OCI-LY3 (cell line): ENCODE data around the gene KIAA0513.

ENCODE experiments used
- H2AFZ ChIP-seq: fragments of 200-600, 300-600 bp; shearing (Covaris generic); 2 replicates; pipeline ENCODE4 v1.6.0; 2014; ENCODE audit warnings: antibody characterized with exemption, low read depth, low read length
- H3K27ac ChIP-seq: fragments of 200-600, 300-600 bp; sonication (generic); 2 replicates; pipeline ENCODE4 v1.5.1; 2014; ENCODE audit warnings: mild to moderate bottlenecking, low read length, moderate library complexity, mixed read lengths
- H3K27me3 ChIP-seq: fragments of 200-600, 300-600 bp; sonication (generic); 2 replicates; pipeline ENCODE4 v1.6.1; 2014; ENCODE audit warnings: low read depth, low read length, mixed read lengths
- H3K36me3 ChIP-seq: fragments of 200-600, 300-600 bp; sonication (generic); replicated peaks from 2 replicates; pipeline ENCODE3; 2014; ENCODE audit warnings: low read depth, low read length, mixed read lengths
- H3K4me1 ChIP-seq: fragments of 300-600, 200-600 bp; sonication (generic); 2 replicates; pipeline ENCODE4 v1.6.1; 2014; ENCODE audit warnings: low read length, mixed read lengths
- H3K4me2 ChIP-seq: fragments of 200-600, 300-600 bp; sonication (generic); 2 replicates; pipeline ENCODE4 v1.6.1; 2014; ENCODE audit warnings: low read length, mixed read lengths
- H3K4me3 ChIP-seq: fragments of 300-600, 200-600 bp; sonication (generic); 2 replicates; pipeline ENCODE4 v1.5.1; 2014; ENCODE audit warnings: antibody characterized with exemption, mild to moderate bottlenecking, low read length, moderate library complexity
- H3K79me2 ChIP-seq: fragments of 300-600, 200-600 bp; shearing (Covaris generic); 2 replicates; pipeline ENCODE4 v1.6.1; 2014; ENCODE audit warnings: mild to moderate bottlenecking, low read length, mixed read lengths
- H3K9ac ChIP-seq: fragments of 300-600, 200-600 bp; shearing (Covaris generic); 2 replicates; pipeline ENCODE4 v1.6.0; 2014; ENCODE audit warnings: mild to moderate bottlenecking, low read length, moderate library complexity
- H3K9me3 ChIP-seq: fragments of 200-600, 300-600 bp; shearing (Covaris generic); 2 replicates; pipeline ENCODE4 v1.6.1; 2014; ENCODE audit warnings: low read length, mixed read lengths; ENCODE audit not compliant: insufficient read depth
- H4K20me1 ChIP-seq: fragments of 200-600, 300-600 bp; sonication (generic); 2 replicates; pipeline ENCODE4 v1.6.1; 2016; ENCODE audit warnings: low read length, mixed read lengths; ENCODE audit not compliant: insufficient read depth
- EZH2phosphoT487 ChIP-seq: fragments of 200-600 bp; shearing (Covaris generic); IDR thresholded peaks from 2 replicates; pipeline ENCODE4 v1.6.1; 2018; ENCODE audit warnings: antibody characterized with exemption, mixed run types, low read depth
- TF ChIP-seq, protein P1 (sequence below): fragments of 200-600, 300-600 bp; sonication (generic); IDR thresholded peaks from 2 replicates; pipeline ENCODE4 v1.5.1; 2014; ENCODE audit warnings: antibody characterized with exemption, low read length, low read depth

KIAA0513 gene

DNA sequence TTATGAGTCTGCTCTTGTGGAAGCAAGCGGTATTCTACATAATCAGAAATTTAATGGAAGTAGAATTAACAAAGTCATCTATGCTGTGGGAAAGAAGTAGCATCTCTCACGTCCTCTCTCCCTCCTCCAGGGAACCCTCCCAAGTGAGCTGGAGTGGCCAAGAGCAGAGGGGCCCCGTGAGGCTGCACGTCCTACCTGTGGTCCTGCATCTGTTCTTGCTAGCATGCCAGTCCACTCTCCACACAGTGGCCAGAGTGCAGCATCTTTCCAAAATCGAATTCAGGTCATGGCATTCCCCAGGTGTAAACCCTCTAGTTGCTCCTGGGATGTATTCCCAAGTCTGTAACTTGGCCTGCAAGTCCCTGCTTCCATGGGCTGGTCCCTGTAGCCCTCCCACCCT lies 10.1 kb downstream of the KIAA0513 start:
- Histone ChIP-seq H3K4me3 (no peak overlapping the region), H2AFZ (no peak overlapping the region), H3K4me2 (no peak overlapping the region), H3K79me2 (no peaks in the 10 kb centered on the region), H3K27me3 (peaks cover 22% of the 10 kb centered on the region), H3K9me3 (no peaks in the 10 kb centered on the region), H3K36me3 (no peaks in the 10 kb centered on the region), H3K4me1 (no peaks in the 10 kb centered on the region), H3K9ac (no peak overlapping the region), H3K27ac (no peak overlapping the region), H4K20me1 (no peaks in the 10 kb centered on the region)
- TF ChIP-seq EZH2phosphoT487, result no peak
- TF ChIP-seq, protein P1, sequence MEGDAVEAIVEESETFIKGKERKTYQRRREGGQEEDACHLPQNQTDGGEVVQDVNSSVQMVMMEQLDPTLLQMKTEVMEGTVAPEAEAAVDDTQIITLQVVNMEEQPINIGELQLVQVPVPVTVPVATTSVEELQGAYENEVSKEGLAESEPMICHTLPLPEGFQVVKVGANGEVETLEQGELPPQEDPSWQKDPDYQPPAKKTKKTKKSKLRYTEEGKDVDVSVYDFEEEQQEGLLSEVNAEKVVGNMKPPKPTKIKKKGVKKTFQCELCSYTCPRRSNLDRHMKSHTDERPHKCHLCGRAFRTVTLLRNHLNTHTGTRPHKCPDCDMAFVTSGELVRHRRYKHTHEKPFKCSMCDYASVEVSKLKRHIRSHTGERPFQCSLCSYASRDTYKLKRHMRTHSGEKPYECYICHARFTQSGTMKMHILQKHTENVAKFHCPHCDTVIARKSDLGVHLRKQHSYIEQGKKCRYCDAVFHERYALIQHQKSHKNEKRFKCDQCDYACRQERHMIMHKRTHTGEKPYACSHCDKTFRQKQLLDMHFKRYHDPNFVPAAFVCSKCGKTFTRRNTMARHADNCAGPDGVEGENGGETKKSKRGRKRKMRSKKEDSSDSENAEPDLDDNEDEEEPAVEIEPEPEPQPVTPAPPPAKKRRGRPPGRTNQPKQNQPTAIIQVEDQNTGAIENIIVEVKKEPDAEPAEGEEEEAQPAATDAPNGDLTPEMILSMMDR, result no peak

DNA sequence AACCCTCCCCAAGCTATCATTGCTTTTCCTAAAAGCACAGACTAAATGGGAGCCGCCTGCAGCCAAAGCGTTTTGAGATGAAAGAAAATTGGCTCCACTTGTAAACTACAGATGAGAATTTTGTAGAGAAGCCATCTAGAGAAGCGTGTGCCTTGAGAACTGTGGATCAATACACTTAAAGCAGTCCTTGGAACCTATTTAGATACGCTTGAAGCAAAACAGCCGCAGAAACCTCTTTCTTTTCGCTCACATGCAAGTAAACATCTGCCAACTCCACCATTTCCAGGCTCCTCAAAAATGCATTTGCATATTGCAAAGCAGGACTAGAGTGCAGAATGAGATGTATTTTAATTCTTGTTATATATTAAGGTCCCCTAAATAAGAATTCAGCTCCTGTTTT lies 13.1 kb downstream of the KIAA0513 start:
- H3K9me3 ChIP-seq, result no peaks in the 10 kb centered on the region
- H3K27me3 ChIP-seq, result peaks cover 28% of the 10 kb centered on the region
- H3K27ac ChIP-seq, result no peak overlapping the region
- no peaks in the 10 kb centered on the region for H3K79me2 ChIP-seq
- no peak overlapping the region for H3K9ac ChIP-seq
- TF ChIP-seq, protein P1, result no peak
- TF ChIP-seq EZH2phosphoT487, result no peak
- H2AFZ ChIP-seq, result no peak overlapping the region
- H4K20me1 ChIP-seq, result no peaks in the 10 kb centered on the region
- no peaks in the 10 kb centered on the region for H3K36me3 ChIP-seq
- H3K4me1 ChIP-seq, result no peaks in the 10 kb centered on the region
- H3K4me3 ChIP-seq, result no peak overlapping the region
- no peak overlapping the region for H3K4me2 ChIP-seq

DNA sequence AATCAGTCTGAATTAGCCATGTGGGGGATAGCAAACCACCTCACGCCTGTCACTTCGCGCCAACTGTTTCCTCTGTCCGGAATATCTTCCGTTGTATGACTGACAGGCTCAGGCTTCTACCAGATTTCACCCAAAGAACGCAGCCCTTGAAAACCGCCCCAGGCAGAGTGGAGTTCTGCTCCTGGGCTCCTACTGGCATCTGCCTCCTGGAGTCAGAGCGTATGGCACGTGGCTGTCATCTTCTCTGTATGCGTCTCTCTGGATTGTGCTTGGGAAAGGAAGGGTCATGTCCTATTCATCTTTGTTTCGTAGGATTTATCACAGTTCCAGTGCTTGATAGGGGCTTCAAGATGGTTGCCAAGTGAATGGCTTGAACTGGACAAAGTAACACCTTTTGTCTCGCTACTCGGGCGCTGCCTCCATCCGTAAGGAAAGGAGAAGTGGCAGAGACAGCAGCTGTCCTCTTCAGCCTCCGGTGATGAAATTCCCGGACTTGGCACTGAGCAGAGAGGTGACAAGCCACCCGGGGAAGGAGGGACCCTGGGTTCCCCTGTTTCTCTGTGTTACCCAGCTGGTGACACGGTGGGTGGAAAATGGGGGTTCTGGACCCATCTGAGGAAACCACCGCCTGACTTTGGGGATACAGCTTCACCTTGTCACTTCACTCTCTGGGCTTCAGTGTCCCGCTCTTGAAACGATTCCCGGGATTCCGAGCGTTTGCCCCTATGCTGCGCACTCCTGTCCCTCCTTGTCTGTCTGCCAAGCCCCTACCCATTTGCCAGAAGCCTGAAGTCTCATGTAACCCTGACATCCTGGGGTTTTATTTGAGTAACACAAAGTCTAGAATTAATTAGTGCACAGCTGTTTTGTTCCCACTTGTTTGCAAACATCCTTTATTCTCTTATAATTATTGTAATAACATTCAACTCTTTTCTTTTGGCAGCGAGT lies 13.9 kb downstream of the KIAA0513 start:
- Histone ChIP-seq H3K4me2 (no peak overlapping the region), H3K9ac (no peak overlapping the region), H3K9me3 (no peaks in the 10 kb centered on the region), H4K20me1 (no peaks in the 10 kb centered on the region), H3K4me3 (no peak overlapping the region), H3K79me2 (no peaks in the 10 kb centered on the region), H3K4me1 (no peaks in the 10 kb centered on the region), H3K36me3 (no peaks in the 10 kb centered on the region), H2AFZ (no peak overlapping the region), H3K27me3 (peaks cover 30% of the 10 kb centered on the region), H3K27ac (no peak overlapping the region)
- TF ChIP-seq, protein P1, result no peak
- TF ChIP-seq EZH2phosphoT487, result no peak

DNA sequence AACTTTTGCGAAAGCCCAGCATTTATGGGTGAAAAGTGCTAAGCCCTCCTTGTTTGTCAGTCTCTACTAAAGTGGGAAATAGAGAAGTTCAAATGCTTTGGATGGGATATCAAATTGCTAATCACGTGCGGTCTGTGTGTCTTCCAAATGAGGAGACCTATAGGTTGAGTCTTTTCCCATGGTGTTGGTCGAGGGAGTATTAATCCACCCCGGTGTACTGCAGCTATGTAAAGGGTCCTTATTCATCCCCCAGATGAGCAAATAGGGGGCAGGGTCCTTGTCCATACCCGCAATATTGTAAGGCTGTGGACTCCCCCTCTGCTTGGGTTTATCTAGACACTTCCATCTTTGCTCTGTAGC lies 14.6 kb downstream of the KIAA0513 start:
- no peaks in the 10 kb centered on the region for H3K4me1 ChIP-seq
- no peak overlapping the region for H2AFZ ChIP-seq
- H4K20me1 ChIP-seq, result no peaks in the 10 kb centered on the region
- H3K27me3 ChIP-seq, result peaks cover 31% of the 10 kb centered on the region
- H3K36me3 ChIP-seq, result no peaks in the 10 kb centered on the region
- no peak overlapping the region for H3K4me3 ChIP-seq
- no peak for TF ChIP-seq EZH2phosphoT487
- TF ChIP-seq, protein P1, result no peak
- no peaks in the 10 kb centered on the region for H3K9me3 ChIP-seq
- H3K27ac ChIP-seq, result no peak overlapping the region
- H3K9ac ChIP-seq, result no peak overlapping the region
- no peak overlapping the region for H3K4me2 ChIP-seq
- no peaks in the 10 kb centered on the region for H3K79me2 ChIP-seq
